ENCODE results near the gene CD2. TPM values are rescaled to one million over a fixed set of nuclear protein-coding genes. Genes with fewer than 3 reads are reported as not detected.

CD2 gene
- total and polyA plus RNA-seq, 3 experiments from 2014 or later, result 353 to 440 (median 364) TPM

GRCh38 chr1:116724765-116725375 lies 29.4 kb upstream of the CD2 start:
- no peaks in the 10 kb centered on the region for H3K36me3 ChIP-seq (ENCODE audit: insufficient read depth, low read length)
- H3K9me3 ChIP-seq (ENCODE audit: low read length), result no peaks in the 10 kb centered on the region
- no peaks in the 10 kb centered on the region for H3K27me3 Mint-ChIP-seq
- peaks cover 0 to under 1% (median 0%) of the 10 kb centered on the region in 5 donors for H3K9me3 Mint-ChIP-seq
- no peak overlapping the region for H3K27ac ChIP-seq (ENCODE audit: low read depth, low read length)
- no peak overlapping the region for H3K4me3 Mint-ChIP-seq
- H3K4me3 ChIP-seq (ENCODE audit: low read length), result no peak overlapping the region
- H3K36me3 Mint-ChIP-seq, result no peaks in the 10 kb centered on the region
- ChIA-PET POLR2A (interaction anchor here (0.5 kb wide), 1 partner anchor 188 kb away, joined by 3 read pairs; no protein-coding TSS in a partner anchor), CTCF (interaction anchor here (0.6 to 4.0 kb wide), 29 partner anchors 9 to 404 kb away, joined by 3 to 26 read pairs (median 4); partner anchors contain the start of genes CD2 and TTF2)
- no peaks in the 10 kb centered on the region for H3K4me1 ChIP-seq (ENCODE audit: insufficient read depth, low read length)
- no peaks in the 10 kb centered on the region for H3K27me3 ChIP-seq (ENCODE audit: insufficient read depth, low read length, poor library complexity, severe bottlenecking)
- no peak overlapping the region for H3K27ac Mint-ChIP-seq
- DNase-seq, result peak; percentile 64 to 82 (median 68)
- peaks cover 16 to 27% (median 25%) of the 10 kb centered on the region in 3 donors for H3K4me1 Mint-ChIP-seq

GRCh38 chr1:116725798-116726197 lies 28.4 kb upstream of the CD2 start:
- no peaks in the 10 kb centered on the region for H3K27me3 ChIP-seq (ENCODE audit: insufficient read depth, low read length, poor library complexity, severe bottlenecking)
- H3K27ac Mint-ChIP-seq, result no peak overlapping the region
- H3K27ac ChIP-seq (ENCODE audit: low read depth, low read length), result no peak overlapping the region
- H3K9me3 ChIP-seq (ENCODE audit: low read length), result no peaks in the 10 kb centered on the region
- H3K9me3 Mint-ChIP-seq, result no peaks in the 10 kb centered on the region
- DNase-seq, result no peak
- ChIA-PET CTCF (interaction anchor here (0.6 to 4.0 kb wide), 18 partner anchors 8 to 403 kb away, joined by 3 to 26 read pairs (median 5); partner anchors contain the start of gene TTF2), POLR2A (no interaction called here)
- no peaks in the 10 kb centered on the region for H3K36me3 ChIP-seq (ENCODE audit: insufficient read depth, low read length)
- H3K4me3 ChIP-seq (ENCODE audit: low read length), result no peak overlapping the region
- H3K4me1 ChIP-seq (ENCODE audit: insufficient read depth, low read length), result no peaks in the 10 kb centered on the region
- no peaks in the 10 kb centered on the region for H3K36me3 Mint-ChIP-seq
- H3K4me3 Mint-ChIP-seq, result no peak overlapping the region
- H3K4me1 Mint-ChIP-seq, result peaks cover 16 to 27% (median 25%) of the 10 kb centered on the region in 3 donors
- H3K27me3 Mint-ChIP-seq, result no peaks in the 10 kb centered on the region

- Histone ChIP-seq H3K27ac (ENCODE audit: low read depth, low read length) (no peak overlapping the region), H3K36me3 (ENCODE audit: insufficient read depth, low read length) (no peaks in the 10 kb centered on the region), H3K27me3 (ENCODE audit: insufficient read depth, low read length, poor library complexity, severe bottlenecking) (no peaks in the 10 kb centered on the region), H3K4me1 (ENCODE audit: insufficient read depth, low read length) (no peaks in the 10 kb centered on the region), H3K9me3 (ENCODE audit: low read length) (no peaks in the 10 kb centered on the region), H3K4me3 (ENCODE audit: low read length) (no peak overlapping the region)
- H3K9me3 Mint-ChIP-seq, result no peaks in the 10 kb centered on the region
- peak overlapping the region in 6 of 8 donors; percentile 0 to 73 (median 20) for H3K27ac Mint-ChIP-seq
- H3K36me3 Mint-ChIP-seq, result no peaks in the 10 kb centered on the region
- peak overlapping the region in 3 of 7 donors; percentile 4 to 57 (median 9) for H3K4me3 Mint-ChIP-seq
- H3K27me3 Mint-ChIP-seq, result no peaks in the 10 kb centered on the region
- CTCF ChIA-PET, result interaction anchor here (0.9 to 4.0 kb wide), 9 partner anchors 10 to 331 kb away, joined by 3 to 21 read pairs (median 5); no protein-coding TSS in a partner anchor
- POLR2A ChIA-PET, result no interaction called here
- peaks cover 16 to 27% (median 25%) of the 10 kb centered on the region in 3 donors for H3K4me1 Mint-ChIP-seq
- no peak for DNase-seq
These were observed 27.1 kb upstream of the CD2 start for GRCh38 chr1:116726872-116727820.

GRCh38 chr1:116731439-116731838 lies 22.8 kb upstream of the CD2 start:
- no peak overlapping the region for H3K4me3 ChIP-seq (ENCODE audit: low read length)
- no peaks in the 10 kb centered on the region for H3K36me3 Mint-ChIP-seq
- no peaks in the 10 kb centered on the region for H3K27me3 ChIP-seq (ENCODE audit: insufficient read depth, low read length, poor library complexity, severe bottlenecking)
- no peak overlapping the region for H3K27ac Mint-ChIP-seq
- no peaks in the 10 kb centered on the region for H3K36me3 ChIP-seq (ENCODE audit: insufficient read depth, low read length)
- ChIA-PET CTCF (no interaction called here), POLR2A (no interaction called here)
- H3K27ac ChIP-seq (ENCODE audit: low read depth, low read length), result no peak overlapping the region
- no peaks in the 10 kb centered on the region for H3K4me1 ChIP-seq (ENCODE audit: insufficient read depth, low read length)
- DNase-seq, result no peak
- no peaks in the 10 kb centered on the region for H3K9me3 Mint-ChIP-seq
- H3K9me3 ChIP-seq (ENCODE audit: low read length), result no peaks in the 10 kb centered on the region
- peaks cover 0 to 1% of the 10 kb centered on the region in 2 donors for H3K27me3 Mint-ChIP-seq
- peaks cover 10 to 20% (median 19%) of the 10 kb centered on the region in 3 donors for H3K4me1 Mint-ChIP-seq
- H3K4me3 Mint-ChIP-seq, result no peak overlapping the region

- DNase-seq, result no peak
- no peaks in the 10 kb centered on the region for H3K9me3 Mint-ChIP-seq
- H3K4me1 Mint-ChIP-seq, result peaks cover 9 to 21% (median 17%) of the 10 kb centered on the region in 3 donors
- Histone ChIP-seq H3K4me3 (ENCODE audit: low read length) (no peak overlapping the region), H3K9me3 (ENCODE audit: low read length) (no peaks in the 10 kb centered on the region), H3K27ac (ENCODE audit: low read depth, low read length) (no peak overlapping the region), H3K36me3 (ENCODE audit: insufficient read depth, low read length) (no peaks in the 10 kb centered on the region), H3K4me1 (ENCODE audit: insufficient read depth, low read length) (peaks cover 7% of the 10 kb centered on the region), H3K27me3 (ENCODE audit: insufficient read depth, low read length, poor library complexity, severe bottlenecking) (no peaks in the 10 kb centered on the region)
- H3K27ac Mint-ChIP-seq, result peak overlapping the region in 2 of 8 donors; percentile 37 to 77
- ChIA-PET POLR2A (no interaction called here), CTCF (interaction anchor here (2.1 to 2.9 kb wide), 2 partner anchors 9 to 85 kb away, joined by 13 to 19 read pairs; no protein-coding TSS in a partner anchor)
- H3K4me3 Mint-ChIP-seq, result no peak overlapping the region
- no peaks in the 10 kb centered on the region for H3K36me3 Mint-ChIP-seq
- peaks cover 0 to 1% of the 10 kb centered on the region in 2 donors for H3K27me3 Mint-ChIP-seq
These were observed 21.5 kb upstream of the CD2 start for GRCh38 chr1:116732726-116733125.

- peaks cover 19 to 21% (median 19%) of the 10 kb centered on the region in 3 donors for H3K4me1 Mint-ChIP-seq
- H3K27me3 ChIP-seq (ENCODE audit: insufficient read depth, low read length, poor library complexity, severe bottlenecking), result no peaks in the 10 kb centered on the region
These were observed 20.5 kb upstream of the CD2 start for GRCh38 chr1:116733476-116734365.

GRCh38 chr1:116735246-116735645 lies 19.0 kb upstream of the CD2 start:
- H3K27me3 Mint-ChIP-seq, result peaks cover 0 to 1% of the 10 kb centered on the region in 2 donors
- H3K4me1 Mint-ChIP-seq, result peaks cover 33 to 36% (median 34%) of the 10 kb centered on the region in 3 donors
- ChIA-PET POLR2A (no interaction called here), CTCF (interaction anchor here (1.4 kb wide), 1 partner anchor 29 kb away, joined by 4 read pairs; no protein-coding TSS in a partner anchor)
- H3K9me3 Mint-ChIP-seq, result no peaks in the 10 kb centered on the region
- DNase-seq, result no peak
- no peak overlapping the region for H3K4me3 ChIP-seq (ENCODE audit: low read length)
- no peak overlapping the region for H3K4me3 Mint-ChIP-seq
- no peaks in the 10 kb centered on the region for H3K27me3 ChIP-seq (ENCODE audit: insufficient read depth, low read length, poor library complexity, severe bottlenecking)
- H3K27ac ChIP-seq (ENCODE audit: low read depth, low read length), result no peak overlapping the region
- no peaks in the 10 kb centered on the region for H3K36me3 Mint-ChIP-seq
- H3K27ac Mint-ChIP-seq, result no peak overlapping the region
- H3K36me3 ChIP-seq (ENCODE audit: insufficient read depth, low read length), result no peaks in the 10 kb centered on the region
- no peaks in the 10 kb centered on the region for H3K9me3 ChIP-seq (ENCODE audit: low read length)
- peaks cover 32% of the 10 kb centered on the region for H3K4me1 ChIP-seq (ENCODE audit: insufficient read depth, low read length)

More at GRCh38 chr1:116733476-116734365, 20.5 kb upstream of the CD2 start:
- H3K36me3 Mint-ChIP-seq, result no peaks in the 10 kb centered on the region
- peak overlapping the region in 1 of 8 donors; percentile 19 for H3K27ac Mint-ChIP-seq
- Histone ChIP-seq H3K4me3 (ENCODE audit: low read length) (no peak overlapping the region), H3K27ac (ENCODE audit: low read depth, low read length) (no peak overlapping the region), H3K36me3 (ENCODE audit: insufficient read depth, low read length) (no peaks in the 10 kb centered on the region), H3K4me1 (ENCODE audit: insufficient read depth, low read length) (peaks cover 17% of the 10 kb centered on the region), H3K9me3 (ENCODE audit: low read length) (no peaks in the 10 kb centered on the region)
- ChIA-PET CTCF (interaction anchor here (0.9 to 2.9 kb wide), 5 partner anchors 10 to 320 kb away, joined by 3 to 19 read pairs (median 7); no protein-coding TSS in a partner anchor), POLR2A (no interaction called here)
- no peaks in the 10 kb centered on the region for H3K9me3 Mint-ChIP-seq
- no peak overlapping the region for H3K4me3 Mint-ChIP-seq
- no peak for DNase-seq
- H3K27me3 Mint-ChIP-seq, result peaks cover 0 to 1% of the 10 kb centered on the region in 2 donors

Data from CD8-positive, alpha-beta memory T cell (primary cell).